ENCODE data around the gene MAPKAPK3. TPM values are rescaled to one million over a fixed set of nuclear protein-coding genes. Genes with fewer than 3 reads are reported as not detected.

Gene MAPKAPK3
- total and polyA plus RNA-seq, 2 of the 4 experiments (the other 2 are of a cell fraction), result 38.3 to 57.2 TPM

GRCh38 chr3:50594253-50594785, 22.6 kb upstream of the MAPKAPK3 start:
- Histone ChIP-seq H3K36me3 (ENCODE audit: control insufficient read depth, insufficient read depth, low read length) (no peaks in the 10 kb centered on the region), H3K27me3 (ENCODE audit: control insufficient read depth, insufficient read depth, low read length) (no peaks in the 10 kb centered on the region), H3K14ac (replicated peaks; ENCODE audit: low read depth, low read length) (no peak overlapping the region), H4K5ac (ENCODE audit: low read depth, low read length) (no peak overlapping the region), H2AK5ac (ENCODE audit: low read depth, low read length) (no peak overlapping the region), H3K9ac (ENCODE audit: low read depth, low read length) (no peak overlapping the region), H3K4me1 (ENCODE audit: control insufficient read depth, insufficient read depth, low read length) (no peaks in the 10 kb centered on the region; the same call in 1 of the 2 replicates), H3K18ac (ENCODE audit: low read depth, low read length) (no peak overlapping the region), H3K9me1 (ENCODE audit: insufficient read depth, low read length) (0 out of 2 replicates have a peak, but pooled peaks cover 6% of the 10 kb centered on the region), H4K20me1 (ENCODE audit: insufficient read depth, low read length) (no peaks in the 10 kb centered on the region), H3K27ac (ENCODE audit: insufficient read depth, low read length) (no peak overlapping the region), H4K91ac (ENCODE audit: insufficient read depth, low read depth, low read length) (no peak overlapping the region), H3K4me3 (ENCODE audit: insufficient read depth, low read depth, low read length) (no peak overlapping the region), H4K8ac (ENCODE audit: low read depth in 2 of 2, low read length in 2 of 2) (no peak overlapping the region), H3K79me1 (ENCODE audit: low read depth in 1 of 2, low read length in 2 of 2) (no peaks in the 10 kb centered on the region), H3K56ac (ENCODE audit: extremely low read depth, insufficient read depth, low read length) (no peak overlapping the region), H2BK5ac (ENCODE audit: low read depth, low read length, poor library complexity, severe bottlenecking) (no peak overlapping the region), H2AK9ac (replicated peaks; ENCODE audit: low read depth, low read length, poor library complexity) (no peak overlapping the region), H2AFZ (replicated peaks; ENCODE audit: low read length, poor library complexity) (no peak overlapping the region), H3K4me2 (ENCODE audit: low read depth, low read length) (no peak overlapping the region), H3K23ac (ENCODE audit: low read depth, low read length) (no peak overlapping the region), H2BK20ac (ENCODE audit: low read depth, low read length) (no peak overlapping the region), H2BK15ac (ENCODE audit: low read depth, low read length) (no peak overlapping the region), H3K9me3 (ENCODE audit: control insufficient read depth, insufficient read depth, low read length) (no peaks in the 10 kb centered on the region), H3K4ac (ENCODE audit: low read depth, low read length) (no peak overlapping the region), H2BK120ac (ENCODE audit: low read depth, low read length) (no peak overlapping the region)
- DNase-seq (no peak), ATAC-seq (ENCODE audit: low read depth) (no peak)
- dilution Hi-C loops (cut with HindIII; ENCODE audit: low sequenced_read_pairs, unreplicated experiment), result no loop called here
- ChIA-PET CTCF (interaction anchor here (1.2 kb wide), 1 partner anchor 48 kb away, joined by 4 read pairs; no protein-coding TSS in a partner anchor), POLR2A (ENCODE audit: unreplicated experiment) (interaction anchor here (0.6 kb wide), 1 partner anchor 23 kb away, joined by 3 read pairs; the partner anchor contains the start of gene MAPKAPK3)
- no TSS peak for BruUV-seq (replicated peaks)
- intact Hi-C loops (cut with micrococcal nuclease), result no loop called here
- in situ Hi-C loops (cut with MboI; ENCODE audit: low sequenced_read_pairs), result no loop called here
- TF ChIP-seq MAZ (IDR thresholded peaks at IDR 0.05; ENCODE audit: borderline replicate concordance, low read depth, low read length) (no peak), RCOR1 (IDR thresholded peaks at IDR 0.05; ENCODE audit: insufficient replicate concordance, low read length) (no peak), RFX5 (IDR thresholded peaks at IDR 0.05; ENCODE audit: low read depth, low read length) (no peak), MAFK (IDR thresholded peaks at IDR 0.05; ENCODE audit: low read depth, low read length) (no peak), FOS (IDR thresholded peaks at IDR 0.05; ENCODE audit: low read depth, low read length) (no peak), RAD21 (IDR thresholded peaks at IDR 0.05; ENCODE audit: low read length) (no peak), NFE2L2 (IDR thresholded peaks at IDR 0.05; ENCODE audit: low read depth, low read length) (no peak), CHD1 (IDR thresholded peaks at IDR 0.05; ENCODE audit: low read depth, low read length) (no peak), MXI1 (IDR thresholded peaks at IDR 0.05; ENCODE audit: borderline replicate concordance, low read depth, low read length) (no peak)
- TF ChIP-seq, protein P1, sequence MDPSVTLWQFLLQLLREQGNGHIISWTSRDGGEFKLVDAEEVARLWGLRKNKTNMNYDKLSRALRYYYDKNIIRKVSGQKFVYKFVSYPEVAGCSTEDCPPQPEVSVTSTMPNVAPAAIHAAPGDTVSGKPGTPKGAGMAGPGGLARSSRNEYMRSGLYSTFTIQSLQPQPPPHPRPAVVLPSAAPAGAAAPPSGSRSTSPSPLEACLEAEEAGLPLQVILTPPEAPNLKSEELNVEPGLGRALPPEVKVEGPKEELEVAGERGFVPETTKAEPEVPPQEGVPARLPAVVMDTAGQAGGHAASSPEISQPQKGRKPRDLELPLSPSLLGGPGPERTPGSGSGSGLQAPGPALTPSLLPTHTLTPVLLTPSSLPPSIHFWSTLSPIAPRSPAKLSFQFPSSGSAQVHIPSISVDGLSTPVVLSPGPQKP (IDR thresholded peaks at IDR 0.05; ENCODE audit: borderline replicate concordance, low read depth, low read length), result no peak
- no CpG with 5 or more reads among the region's 2 CpGs for WGBS, 2 experiments (ENCODE audit: extremely low coverage in 2 of 2, insufficient read length in 1 of 2)

Data from IMR-90 (cell line).